HEK293 (cell line): ENCODE measurements around the gene ZNF200.

ENCODE experiments used
- IKZF3 ChIP-seq: fragments of 450-650 bp; IDR thresholded peaks from 2 replicates; pipeline ENCODE4 v1.5.0; 2018; ENCODE audit warnings: missing biosample characterization, mild to moderate bottlenecking, missing genetic modification characterization, moderate library complexity
- MEIS1 ChIP-seq: sonication (generic); formaldehyde crosslinking; IDR thresholded peaks from 2 replicates; pipeline ENCODE4 v1.8.1; 2022; ENCODE audit warnings: missing genetic modification reagents, mild to moderate bottlenecking, borderline replicate concordance
- ZNF639 ChIP-seq: fragments of 450-650 bp; formaldehyde crosslinking; IDR thresholded peaks from 2 replicates; pipeline ENCODE4 v1.5.1; 2016; ENCODE audit warnings: missing biosample characterization, missing genetic modification characterization

GRCh38 chr16:3198334-3199072, 36.5 kb downstream of the ZNF200 start:
- TF ChIP-seq ZNF639 (no peak), MEIS1 (CRISPR knock-in tag) (no peak), IKZF3 (no peak)
